Measurements from ENCODE around the gene KCTD10. TPM values are rescaled to one million over a fixed set of nuclear protein-coding genes. Genes with fewer than 3 reads are reported as not detected.

KCTD10 gene, protein sequence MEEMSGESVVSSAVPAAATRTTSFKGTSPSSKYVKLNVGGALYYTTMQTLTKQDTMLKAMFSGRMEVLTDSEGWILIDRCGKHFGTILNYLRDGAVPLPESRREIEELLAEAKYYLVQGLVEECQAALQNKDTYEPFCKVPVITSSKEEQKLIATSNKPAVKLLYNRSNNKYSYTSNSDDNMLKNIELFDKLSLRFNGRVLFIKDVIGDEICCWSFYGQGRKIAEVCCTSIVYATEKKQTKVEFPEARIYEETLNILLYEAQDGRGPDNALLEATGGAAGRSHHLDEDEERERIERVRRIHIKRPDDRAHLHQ
- 10 to 100 TPM; 48.2 to 58.6 (median 51.7) TPM for polyA plus RNA-seq (ENCODE audit: insufficient read length in 4 of 4)

- peak; percentile 81 to 87 (median 84) for DNase-seq (ENCODE audit: low read depth in 4 of 4, low spot score in 3 of 4)
Measured at GRCh38 chr12:109477185-109477962, at the start of gene KCTD10, which contains the start of gene UBE3B. Gene KCTD10, minus strand, starts transcription at chr12:109477300. Its CDS starts 38 bp downstream, at chr12:109477262. Gene UBE3B, plus strand, starts transcription at chr12:109477634. Its CDS starts 5,918 bp downstream, at chr12:109483552.

- DNase-seq (ENCODE audit: low read depth in 4 of 4, low spot score in 3 of 4), result no peak
Measured at GRCh38 chr12:109525279-109525585, 48.1 kb upstream of the KCTD10 start.

- no peak for DNase-seq (ENCODE audit: low read depth in 4 of 4, low spot score in 3 of 4)
Measured at GRCh38 chr12:109524466-109525278, 47.6 kb upstream of the KCTD10 start.

DNA sequence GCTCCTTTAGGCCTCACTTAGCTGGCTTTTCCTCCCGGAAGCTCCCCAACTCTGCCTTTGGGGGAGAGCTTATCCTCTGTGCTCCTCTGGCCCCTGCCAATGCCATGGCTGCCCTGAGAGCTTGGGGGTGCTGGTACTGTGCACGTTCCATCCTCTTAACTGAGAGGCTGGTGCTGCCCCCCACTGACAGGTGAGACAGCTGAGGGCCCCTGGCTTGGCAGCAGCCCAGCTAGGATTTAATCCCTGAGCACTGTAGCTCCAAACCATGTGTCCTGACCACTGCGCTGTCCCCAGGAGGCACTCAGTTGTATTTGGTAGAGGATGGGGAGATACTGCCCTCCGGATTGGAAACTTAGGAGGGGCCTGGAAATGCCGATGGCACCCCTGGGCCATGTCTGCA is 46.4 kb upstream of the KCTD10 start:
- no peak for DNase-seq (ENCODE audit: low read depth in 4 of 4, low spot score in 3 of 4)

DNA sequence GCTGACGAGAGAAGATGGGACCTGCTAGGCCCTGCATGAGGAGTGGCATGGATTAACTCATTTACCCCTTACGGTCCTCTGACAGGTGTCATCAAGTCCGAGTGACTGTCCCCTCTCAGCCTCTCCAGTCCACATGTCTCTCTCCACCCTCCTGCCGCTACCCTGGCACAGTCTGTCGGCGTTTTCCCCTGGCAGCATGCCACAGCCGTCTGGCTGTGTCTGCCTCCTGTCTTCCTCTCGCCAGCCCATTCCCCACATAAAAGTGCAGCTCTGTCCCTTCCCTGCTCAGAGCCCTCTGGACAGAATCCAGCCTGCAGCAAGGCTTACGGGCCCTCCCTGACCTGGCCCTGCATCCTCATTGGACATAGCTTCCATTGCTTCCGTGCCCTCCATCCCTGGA is 46.0 kb upstream of the KCTD10 start:
- no peak for DNase-seq (ENCODE audit: low read depth in 4 of 4, low spot score in 3 of 4)

DNA sequence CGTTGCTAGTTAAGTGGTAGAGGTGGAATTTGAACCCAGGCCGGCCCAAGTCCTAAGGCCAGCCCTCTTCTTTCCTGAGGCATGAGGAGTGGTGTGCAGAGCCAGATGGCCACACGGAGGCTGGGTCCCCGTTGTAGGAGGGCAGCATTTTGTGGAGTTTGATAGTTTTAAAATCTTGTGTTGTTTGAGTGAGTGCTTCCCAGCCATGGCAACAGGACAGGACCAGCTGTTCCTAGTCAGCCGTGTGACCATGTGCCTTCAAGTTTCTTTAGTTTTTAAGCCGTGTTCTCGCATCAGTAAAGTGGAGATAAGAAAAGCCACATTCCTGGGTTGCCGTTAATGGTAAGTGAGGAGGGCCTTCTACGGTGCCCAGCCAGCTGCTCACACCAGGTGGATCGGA is 44.7 kb upstream of the KCTD10 start:
- DNase-seq (ENCODE audit: low read depth in 4 of 4, low spot score in 3 of 4), result peak in 1 of 4 donors; percentile 5

DNA sequence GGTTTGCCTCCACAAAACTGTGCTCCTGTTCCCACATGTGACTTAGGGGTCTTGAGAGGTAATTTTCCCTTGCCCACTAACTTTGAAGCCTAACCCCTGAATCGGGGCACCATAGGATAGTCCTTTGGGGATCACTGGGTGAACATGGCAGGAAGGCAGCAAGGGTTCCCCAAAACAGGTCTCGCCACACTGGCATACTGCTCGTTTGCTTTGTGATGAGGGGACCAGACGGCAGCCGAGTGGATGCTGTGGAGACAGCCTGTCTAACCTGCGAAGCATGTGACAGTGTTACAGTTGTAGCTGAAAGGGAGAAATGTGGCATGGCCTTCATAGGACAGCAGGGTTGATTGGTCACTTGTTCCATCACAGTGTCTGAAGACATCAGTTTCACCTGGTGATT is 42.7 kb upstream of the KCTD10 start:
- no peak for DNase-seq (ENCODE audit: low read depth in 4 of 4, low spot score in 3 of 4)

DNA sequence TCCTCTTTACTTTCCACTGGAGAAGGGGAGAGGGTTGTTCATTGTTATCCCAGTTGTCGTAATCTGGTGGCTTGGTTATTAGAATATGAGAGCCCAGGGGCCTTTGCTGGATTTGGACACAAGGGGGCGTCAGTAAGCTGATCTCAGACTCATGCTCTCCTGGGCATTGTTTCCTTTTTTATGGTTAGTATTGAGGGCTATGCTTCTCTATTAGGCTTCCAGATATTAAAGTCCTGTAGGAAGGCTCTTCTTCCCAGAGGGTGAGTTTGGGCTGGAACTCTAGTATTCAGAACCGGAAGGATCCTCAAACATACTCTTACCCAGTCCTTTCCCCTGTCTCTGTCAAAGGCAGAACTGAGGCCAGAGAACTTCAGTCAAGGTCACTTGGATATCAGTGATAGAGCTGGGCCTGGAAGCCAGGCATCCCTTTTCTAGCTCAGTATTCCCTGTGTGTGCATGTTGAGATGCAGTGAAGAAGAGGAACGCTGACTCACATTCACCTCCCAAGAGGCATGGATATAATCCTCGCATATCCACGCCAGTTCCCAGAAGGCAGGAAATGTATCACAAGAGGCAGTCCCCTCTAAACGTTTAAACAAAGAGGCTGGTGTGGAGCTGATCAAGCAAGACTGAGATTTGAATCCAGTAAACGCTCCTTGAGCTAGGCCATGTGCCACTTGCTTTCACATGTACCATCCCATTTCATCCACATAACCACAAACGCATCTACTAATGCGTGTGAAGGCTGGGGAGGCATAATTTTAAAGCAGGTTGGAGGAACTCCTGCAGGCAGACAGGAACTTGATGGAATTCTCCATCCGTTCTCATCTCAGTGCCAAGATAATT is 41.9 kb upstream of the KCTD10 start:
- DNase-seq (ENCODE audit: low read depth in 4 of 4, low spot score in 3 of 4), result peak; percentile 15 to 47 (median 32)

DNA sequence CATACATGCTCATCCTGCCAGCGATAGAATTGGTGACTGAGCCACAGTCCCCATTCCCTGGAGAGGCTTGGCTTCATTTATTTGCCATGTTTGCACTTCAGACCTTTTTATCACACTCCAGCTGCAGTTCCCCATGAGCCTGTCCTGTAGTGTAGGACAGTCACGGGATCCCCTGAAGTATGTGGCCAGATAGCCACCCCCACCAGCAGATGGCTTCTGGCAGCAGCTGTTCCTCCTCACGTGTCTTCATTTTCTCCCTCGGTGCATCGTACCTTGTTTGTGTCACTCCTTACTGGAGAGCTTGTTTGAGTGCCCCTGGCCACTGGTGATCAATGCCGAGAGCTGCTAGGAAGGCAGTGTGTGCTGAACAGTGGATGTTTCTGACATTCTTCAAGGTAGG is 40.5 kb upstream of the KCTD10 start:
- DNase-seq (ENCODE audit: low read depth in 4 of 4, low spot score in 3 of 4), result no peak

- DNase-seq (ENCODE audit: low read depth in 4 of 4, low spot score in 3 of 4), result no peak
Measured at GRCh38 chr12:109513977-109514376, 36.9 kb upstream of the KCTD10 start.

GRCh38 chr12:109513051-109513450 is 36.0 kb upstream of the KCTD10 start:
- DNase-seq (ENCODE audit: low read depth in 4 of 4, low spot score in 3 of 4), result no peak

DNA sequence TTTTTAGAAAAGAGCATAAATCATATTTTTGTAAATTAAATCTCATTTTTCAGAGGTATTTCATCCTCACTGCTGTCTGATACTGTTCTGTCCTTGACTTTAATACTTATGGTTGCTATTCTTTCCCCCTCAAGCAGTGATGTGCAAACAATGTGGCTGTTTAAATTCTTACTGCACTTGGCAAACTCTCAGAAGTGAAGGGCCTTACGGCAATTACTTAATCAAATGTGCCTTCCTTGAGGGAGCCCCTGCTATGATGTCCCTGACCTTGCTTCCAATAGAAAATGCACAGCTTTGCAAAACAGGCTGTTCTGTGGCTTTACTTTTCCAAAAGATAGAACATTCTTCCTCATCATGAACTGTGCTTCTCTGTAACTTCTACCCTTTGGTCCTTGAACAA is 35.5 kb upstream of the KCTD10 start:
- DNase-seq (ENCODE audit: low read depth in 4 of 4, low spot score in 3 of 4), result no peak

GRCh38 chr12:109510196-109510595 is 33.1 kb upstream of the KCTD10 start:
- no peak for DNase-seq (ENCODE audit: low read depth in 4 of 4, low spot score in 3 of 4)

- no peak for DNase-seq (ENCODE audit: low read depth in 4 of 4, low spot score in 3 of 4)
Measured at GRCh38 chr12:109504068-109504467, 27.0 kb upstream of the KCTD10 start.

DNA sequence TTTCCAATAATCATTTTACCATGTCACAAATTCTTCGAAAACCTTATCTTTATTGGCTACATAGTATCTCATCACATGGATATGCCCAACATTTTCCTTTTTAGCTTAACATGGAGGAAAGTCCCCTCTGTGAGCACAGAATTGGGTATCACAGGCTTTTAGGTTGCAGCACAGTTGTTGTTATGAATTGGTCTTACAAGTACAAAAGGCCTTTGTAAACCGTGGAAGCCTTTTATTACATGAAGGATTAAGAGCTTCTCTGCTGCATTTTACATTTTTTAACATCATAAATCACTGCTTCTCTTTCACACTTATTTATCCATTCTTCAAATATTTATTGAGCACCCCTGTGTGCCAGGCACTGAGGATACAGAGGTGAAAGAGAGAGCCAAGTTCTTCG is 26.5 kb upstream of the KCTD10 start:
- no peak for DNase-seq (ENCODE audit: low read depth in 4 of 4, low spot score in 3 of 4)

GRCh38 chr12:109502332-109502731 is 25.2 kb upstream of the KCTD10 start:
- no peak for DNase-seq (ENCODE audit: low read depth in 4 of 4, low spot score in 3 of 4)

DNA sequence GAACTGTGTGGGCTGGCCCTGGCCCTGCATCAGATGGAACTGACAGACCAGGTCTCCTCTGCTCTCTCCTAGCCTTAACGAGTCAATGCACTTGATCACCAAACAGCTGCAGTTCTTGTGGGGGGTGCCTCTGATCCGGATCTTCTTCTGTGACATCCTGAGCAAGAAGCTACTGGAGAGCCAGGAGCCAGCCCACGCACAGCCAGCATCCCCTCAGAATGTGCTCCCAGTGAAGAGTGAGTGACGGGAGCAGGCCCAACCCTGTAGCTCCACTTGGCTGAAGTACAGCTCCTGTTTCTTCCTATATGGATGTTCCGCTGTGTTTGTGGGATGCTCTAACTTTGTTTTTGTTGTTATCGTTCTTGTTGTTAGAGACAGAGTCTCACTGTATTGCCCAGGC is 24.2 kb upstream of the KCTD10 start:
- no peak for DNase-seq (ENCODE audit: low read depth in 4 of 4, low spot score in 3 of 4)

- no peak for DNase-seq (ENCODE audit: low read depth in 4 of 4, low spot score in 3 of 4)
Measured at GRCh38 chr12:109500406-109501185, 23.5 kb upstream of the KCTD10 start.

DNA sequence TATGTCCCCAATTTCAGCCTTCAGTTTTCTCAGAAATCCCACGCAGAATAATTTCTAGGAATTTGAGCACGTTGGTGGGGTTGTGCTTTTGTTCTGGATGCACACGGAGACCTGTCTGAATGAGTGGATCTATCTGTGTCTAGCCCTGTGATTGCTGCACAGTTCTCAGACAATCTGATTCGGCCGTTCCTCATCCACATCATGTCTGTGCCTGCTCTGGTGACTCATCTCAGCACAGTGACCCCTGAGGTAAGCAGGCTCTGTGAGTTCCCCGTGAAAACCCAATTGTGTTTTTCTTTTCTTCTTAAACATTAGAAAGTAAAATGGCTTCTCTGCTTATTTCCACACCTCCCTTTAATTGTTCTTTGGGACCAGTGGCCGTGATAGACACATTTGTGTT is 20.6 kb upstream of the KCTD10 start:
- DNase-seq (ENCODE audit: low read depth in 4 of 4, low spot score in 3 of 4), result no peak

DNA sequence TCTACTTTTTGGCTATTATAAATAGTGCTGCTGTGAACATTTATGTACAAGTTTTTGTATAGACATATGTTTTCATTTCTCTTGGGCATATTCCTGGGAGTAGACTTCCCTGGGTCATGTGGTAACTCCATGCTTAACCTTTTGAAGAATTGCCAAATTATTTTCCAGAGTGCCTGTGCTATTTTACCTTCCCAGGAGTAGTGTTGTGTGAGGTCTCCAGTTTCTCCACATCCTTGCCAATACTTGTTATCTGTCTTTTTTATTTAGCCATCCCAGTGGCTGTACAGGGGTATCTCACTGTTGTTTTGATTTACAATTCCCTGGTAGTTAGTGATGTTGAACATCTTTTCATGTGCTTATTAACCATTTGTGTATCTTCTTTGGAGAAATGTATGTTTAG is 19.2 kb upstream of the KCTD10 start:
- DNase-seq (ENCODE audit: low read depth in 4 of 4, low spot score in 3 of 4), result no peak
